ENCODE measurements around the gene LRG1.

DNA sequence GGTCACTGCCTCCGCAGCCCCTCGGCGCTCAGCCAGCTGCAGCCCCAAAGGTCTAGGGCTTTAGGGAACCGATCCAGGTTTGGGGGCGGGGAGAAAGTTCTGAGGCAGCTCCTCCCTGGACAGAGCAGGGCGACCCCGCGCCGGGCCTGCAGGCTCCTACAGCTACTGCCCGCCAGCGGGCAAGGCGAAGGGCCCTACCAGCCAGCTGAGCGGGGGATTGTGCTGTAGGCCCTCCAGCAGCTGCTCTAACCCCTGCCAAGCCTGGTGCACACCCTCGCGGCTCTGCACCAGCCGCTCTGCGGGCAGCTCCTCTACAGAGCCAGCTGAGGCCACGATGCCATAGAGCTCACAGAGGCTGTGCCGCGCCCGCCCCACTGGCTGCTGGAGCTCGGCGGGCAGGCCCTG is 35.5 kb downstream of the LRG1 start:
- TF ChIP-seq, protein P1, sequence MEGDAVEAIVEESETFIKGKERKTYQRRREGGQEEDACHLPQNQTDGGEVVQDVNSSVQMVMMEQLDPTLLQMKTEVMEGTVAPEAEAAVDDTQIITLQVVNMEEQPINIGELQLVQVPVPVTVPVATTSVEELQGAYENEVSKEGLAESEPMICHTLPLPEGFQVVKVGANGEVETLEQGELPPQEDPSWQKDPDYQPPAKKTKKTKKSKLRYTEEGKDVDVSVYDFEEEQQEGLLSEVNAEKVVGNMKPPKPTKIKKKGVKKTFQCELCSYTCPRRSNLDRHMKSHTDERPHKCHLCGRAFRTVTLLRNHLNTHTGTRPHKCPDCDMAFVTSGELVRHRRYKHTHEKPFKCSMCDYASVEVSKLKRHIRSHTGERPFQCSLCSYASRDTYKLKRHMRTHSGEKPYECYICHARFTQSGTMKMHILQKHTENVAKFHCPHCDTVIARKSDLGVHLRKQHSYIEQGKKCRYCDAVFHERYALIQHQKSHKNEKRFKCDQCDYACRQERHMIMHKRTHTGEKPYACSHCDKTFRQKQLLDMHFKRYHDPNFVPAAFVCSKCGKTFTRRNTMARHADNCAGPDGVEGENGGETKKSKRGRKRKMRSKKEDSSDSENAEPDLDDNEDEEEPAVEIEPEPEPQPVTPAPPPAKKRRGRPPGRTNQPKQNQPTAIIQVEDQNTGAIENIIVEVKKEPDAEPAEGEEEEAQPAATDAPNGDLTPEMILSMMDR (IDR thresholded peaks at IDR 0.05; ENCODE audit: poor library complexity, severe bottlenecking), result no peak
- TF ChIP-seq EZH2 (IDR thresholded peaks at IDR 0.05; ENCODE audit: borderline replicate concordance, insufficient read depth, low read length, poor library complexity, severe bottlenecking) (no peak), MXI1 (conservative IDR thresholded peaks at IDR 0.05; ENCODE audit: poor library complexity, severe bottlenecking) (no peak), EP300 (conservative IDR thresholded peaks at IDR 0.05; ENCODE audit: poor library complexity, severe bottlenecking) (no peak), POLR2AphosphoS5 (IDR thresholded peaks at IDR 0.05) (no peak), RAD21 (conservative IDR thresholded peaks at IDR 0.05) (no peak), TAF1 (IDR thresholded peaks at IDR 0.05; ENCODE audit: low read depth) (no peak)

Measured in neural cell (in vitro differentiated cells).